HG03558 (cell line): Measurements from ENCODE around the gene RNASE7.
A peak's percentile ranks its signal among the peaks of the same experiment; 100 is the strongest.

Experiments
- ATAC-seq: cut with Tn5 transposase; IDR thresholded peaks from one replicate; pipeline ENCODE4 v1.9.1; 2021; ENCODE audit warnings: moderate number of reproducible peaks; ENCODE audit not compliant: unreplicated experiment; ENCODE audit errors: extremely low read depth

RNASE7 gene

GRCh38 chr14:21081521-21082142, 39.5 kb downstream of the RNASE7 start:
- ATAC-seq = no peak

GRCh38 chr14:21083565-21084325, 41.6 kb downstream of the RNASE7 start:
- no peak for ATAC-seq

- ATAC-seq = no peak
These were observed 42.2 kb downstream of the RNASE7 start for GRCh38 chr14:21084396-21084795.

GRCh38 chr14:21084998-21085853, 43.1 kb downstream of the RNASE7 start:
- ATAC-seq = no peak

GRCh38 chr14:21086908-21087293, 44.7 kb downstream of the RNASE7 start:
- no peak for ATAC-seq

- no peak for ATAC-seq
These were observed 45.3 kb downstream of the RNASE7 start for GRCh38 chr14:21087294-21088091.

- ATAC-seq = no peak
These were observed 46.5 kb downstream of the RNASE7 start for GRCh38 chr14:21088687-21089086.

GRCh38 chr14:21089271-21089670, 47.1 kb downstream of the RNASE7 start:
- ATAC-seq = no peak

GRCh38 chr14:21089877-21090193, 47.7 kb downstream of the RNASE7 start:
- no peak for ATAC-seq

GRCh38 chr14:21090194-21090939, 48.2 kb downstream of the RNASE7 start:
- ATAC-seq = no peak

GRCh38 chr14:21090940-21091663, 48.9 kb downstream of the RNASE7 start:
- no peak for ATAC-seq

GRCh38 chr14:21091821-21092272, 49.7 kb downstream of the RNASE7 start:
- no peak for ATAC-seq

- ATAC-seq = peak; percentile 74
These were observed 50.3 kb downstream of the RNASE7 start for GRCh38 chr14:21092273-21093011.

GRCh38 chr14:21093018-21093417, 50.9 kb downstream of the RNASE7 start:
- ATAC-seq = no peak
